GM21447 (cell line): ENCODE results near the gene FNDC8.
"Not testable (repeated sequence)": the region's sequence is repeated elsewhere in the genome, so short reads cannot be mapped to it uniquely, and the experiment has no call there.

Experiments
- ATAC-seq: cut with Tn5 transposase; IDR thresholded peaks from one replicate; pipeline ENCODE4 v1.9.1; 2021; ENCODE audit not compliant: unreplicated experiment

Gene FNDC8

DNA sequence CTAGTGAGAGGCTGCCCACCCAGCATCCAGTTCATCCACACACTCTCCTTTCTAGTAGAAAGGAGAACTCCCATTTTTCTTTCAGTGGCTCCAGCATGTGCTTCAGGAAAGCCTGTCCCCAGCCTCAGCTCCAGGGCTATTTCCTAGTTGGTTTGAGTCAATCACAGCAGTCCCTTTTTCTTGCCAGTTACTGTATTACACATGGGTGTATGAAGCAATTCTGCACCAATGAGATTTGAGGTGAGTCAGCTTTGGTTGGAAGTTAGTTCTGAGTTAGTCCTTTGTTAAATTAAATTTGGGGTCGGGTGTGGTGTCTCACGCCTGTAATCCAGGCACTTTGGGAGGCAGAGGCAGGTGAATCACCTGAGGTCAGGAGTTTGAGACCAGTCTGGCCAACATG, 26.5 kb upstream of the FNDC8 start:
- no peak for ATAC-seq

DNA sequence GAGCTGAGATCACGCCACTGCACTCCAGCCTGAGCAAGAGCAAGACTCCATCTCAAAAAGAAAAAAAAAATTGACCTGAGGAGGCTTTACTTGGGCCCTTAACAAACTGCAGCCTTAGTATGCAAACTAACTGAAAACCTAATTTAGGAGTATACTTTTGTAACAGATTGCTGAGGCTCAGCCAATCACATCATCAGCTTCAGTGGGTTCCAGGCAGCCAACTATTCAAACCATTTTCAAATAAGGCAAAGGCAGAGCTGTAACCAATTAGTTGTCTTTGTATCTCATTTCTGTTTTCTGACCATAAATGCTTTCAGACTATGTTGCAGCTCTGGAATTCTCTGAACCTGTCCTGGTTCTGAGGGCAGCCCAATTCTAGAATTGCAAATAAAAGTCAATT, 25.7 kb upstream of the FNDC8 start:
- no peak for ATAC-seq

DNA sequence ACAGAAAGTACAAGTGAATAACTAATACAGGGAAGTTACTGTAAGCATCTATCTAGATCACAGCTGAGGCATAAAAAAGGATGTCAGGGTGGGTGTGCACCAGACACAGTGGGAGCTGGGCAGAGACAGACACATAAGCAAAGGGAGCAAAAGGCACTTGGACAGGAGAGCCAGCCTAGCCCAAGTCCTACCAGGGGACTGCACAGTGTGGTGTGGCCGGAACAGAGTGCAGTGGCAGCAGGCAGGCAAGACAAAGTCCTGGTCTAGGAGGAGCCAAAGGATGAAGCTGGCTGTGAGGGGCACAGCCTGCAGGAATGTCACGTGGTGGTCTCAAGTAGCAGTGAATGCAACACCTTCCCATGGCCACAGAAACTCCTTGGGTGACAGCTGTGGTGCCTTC, 23.6 kb upstream of the FNDC8 start:
- no peak for ATAC-seq

DNA sequence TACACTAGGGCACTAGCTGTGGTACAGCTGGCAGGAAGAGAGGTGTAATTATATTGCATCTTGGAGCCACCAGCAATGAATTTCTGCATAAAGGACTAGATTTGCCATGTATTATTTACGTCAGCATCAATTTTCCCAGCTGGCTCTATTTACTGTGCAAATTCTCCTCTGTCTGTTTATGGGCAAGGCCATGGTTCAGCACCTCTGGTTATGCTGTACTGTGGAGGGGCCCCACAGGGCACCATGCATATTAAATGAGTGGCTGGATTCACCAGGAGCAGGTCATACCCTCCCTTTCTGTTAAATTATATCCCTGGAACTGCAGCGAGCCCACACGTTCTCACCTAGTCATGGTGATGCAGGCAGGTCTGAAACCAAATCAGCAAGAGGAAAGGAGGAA, 21.5 kb upstream of the FNDC8 start:
- no peak for ATAC-seq

DNA sequence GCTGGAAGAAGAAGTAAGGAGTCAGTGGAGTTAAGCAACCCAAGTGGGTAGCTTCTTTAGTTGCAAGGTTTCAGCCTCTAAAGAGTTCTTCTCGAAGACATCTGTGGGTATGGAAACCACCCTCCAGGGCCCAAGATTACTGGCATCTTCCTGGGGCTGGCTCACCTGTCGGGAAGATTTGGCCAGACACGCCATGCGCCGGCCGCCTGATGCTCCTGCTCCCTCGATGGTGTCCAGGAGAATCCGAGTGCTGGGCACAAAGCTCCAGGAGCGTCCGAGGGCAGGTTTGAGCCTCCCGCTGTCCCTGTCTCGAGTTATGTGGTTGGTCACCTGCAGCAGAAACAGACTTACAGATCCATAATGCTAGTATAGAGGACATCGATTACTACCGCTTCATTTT, 20.4 kb upstream of the FNDC8 start:
- no peak for ATAC-seq

DNA sequence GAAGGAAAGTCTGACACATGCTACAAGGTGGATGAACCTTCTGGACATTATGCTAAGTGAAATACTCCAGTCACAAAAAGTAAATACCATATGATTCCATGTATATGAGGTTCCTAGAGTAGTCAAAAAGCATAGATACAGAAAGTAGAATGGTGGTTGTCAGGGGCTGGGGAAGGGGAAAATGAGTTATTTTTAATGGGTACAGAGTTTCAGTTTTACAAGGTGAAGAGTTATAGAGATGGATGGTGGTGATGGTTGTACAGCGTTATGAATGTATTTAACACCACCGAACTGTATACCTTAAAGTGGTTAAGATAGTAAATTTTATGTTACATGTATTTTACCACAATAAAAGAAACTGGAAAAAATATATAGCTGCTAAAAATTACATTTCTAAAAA, 19.7 kb upstream of the FNDC8 start:
- no peak for ATAC-seq

DNA sequence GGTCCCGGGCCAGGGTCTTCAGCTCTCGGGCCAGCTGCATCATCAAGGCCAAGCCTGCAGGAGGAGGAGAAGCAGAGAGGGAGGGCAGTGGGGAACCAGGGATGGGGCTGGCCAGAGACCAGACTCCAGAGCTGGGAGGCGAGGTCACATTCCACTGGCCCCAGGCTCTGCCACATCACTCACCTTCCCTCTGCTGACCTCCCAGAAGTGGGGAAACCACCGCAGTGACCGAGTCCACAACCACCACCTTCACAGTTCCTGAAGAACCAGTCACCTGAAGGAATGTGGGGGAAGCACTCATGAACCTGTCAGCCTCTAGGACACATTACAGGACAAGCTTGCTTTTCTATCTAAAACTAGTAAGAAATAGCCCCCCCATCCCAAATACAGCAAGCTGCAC, 18.1 kb upstream of the FNDC8 start:
- ATAC-seq: no peak

DNA sequence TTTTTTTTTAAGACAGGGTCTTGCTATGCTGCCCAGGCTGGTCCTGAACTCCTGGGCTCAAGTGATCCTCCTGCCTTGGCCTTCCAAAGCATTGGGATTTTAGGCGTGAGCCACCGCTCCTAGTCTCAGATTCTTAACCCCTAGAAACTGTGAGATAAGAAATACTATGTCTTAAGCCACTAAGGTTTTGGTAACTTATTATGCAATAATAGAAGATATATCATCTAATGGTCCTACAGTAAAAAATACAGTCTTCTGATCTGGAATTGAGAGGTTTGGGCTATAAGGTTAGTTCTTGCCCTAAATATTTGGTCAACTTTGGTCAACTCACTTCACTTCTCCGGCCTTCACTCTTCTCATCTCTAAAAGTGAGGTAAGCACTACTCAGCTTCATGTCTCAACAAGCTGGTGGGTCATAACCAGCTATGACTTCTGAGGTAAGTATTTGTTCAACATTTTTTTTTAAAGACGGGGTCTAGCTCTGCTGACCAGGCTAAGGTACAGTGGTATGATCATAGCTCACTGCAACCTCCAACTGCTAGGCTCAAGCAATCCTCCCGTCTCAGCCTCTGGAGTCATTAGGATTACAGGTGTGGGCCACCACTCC, 16.5 kb upstream of the FNDC8 start:
- ATAC-seq: no peak

DNA sequence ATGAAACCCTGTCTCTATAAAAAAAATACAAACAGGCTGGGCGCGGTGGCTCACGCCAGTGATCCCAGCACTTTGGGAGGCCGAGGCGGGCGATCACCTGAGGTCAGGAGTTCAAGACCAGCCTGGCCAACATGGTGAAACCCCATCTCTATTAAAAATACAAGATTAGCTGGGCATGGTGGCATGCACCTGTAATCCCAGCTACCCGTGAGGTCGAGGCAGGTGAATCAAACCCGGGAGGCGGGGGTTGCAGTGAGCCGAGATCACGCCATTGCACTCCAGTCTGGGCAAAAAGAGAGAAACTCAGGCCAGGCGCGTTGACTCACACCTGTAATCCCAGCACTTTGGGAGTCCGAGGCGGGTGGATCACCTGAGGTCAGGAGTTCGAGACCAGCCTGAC, 10.6 kb upstream of the FNDC8 start:
- ATAC-seq: not testable (repeated sequence)

DNA sequence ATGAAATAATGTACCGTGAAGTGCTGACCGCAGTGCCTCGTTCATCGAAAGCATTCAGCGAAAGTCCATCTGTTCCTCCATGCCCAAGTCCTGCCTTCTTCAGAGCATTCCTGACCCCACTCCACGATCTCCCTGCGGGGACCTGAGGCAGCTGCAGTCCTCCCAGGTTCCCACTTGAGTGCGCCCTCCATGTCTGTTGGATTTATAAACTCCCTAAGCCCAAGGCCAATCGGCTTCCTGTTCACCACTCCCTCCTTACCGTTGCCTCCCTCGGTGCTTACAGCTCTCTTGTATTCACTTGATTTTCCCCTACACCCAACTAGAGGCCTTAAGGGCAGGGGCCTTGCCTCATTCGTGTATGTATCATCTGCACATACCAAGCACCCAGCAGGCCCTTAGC, 4.6 kb upstream of the FNDC8 start:
- no peak for ATAC-seq

DNA sequence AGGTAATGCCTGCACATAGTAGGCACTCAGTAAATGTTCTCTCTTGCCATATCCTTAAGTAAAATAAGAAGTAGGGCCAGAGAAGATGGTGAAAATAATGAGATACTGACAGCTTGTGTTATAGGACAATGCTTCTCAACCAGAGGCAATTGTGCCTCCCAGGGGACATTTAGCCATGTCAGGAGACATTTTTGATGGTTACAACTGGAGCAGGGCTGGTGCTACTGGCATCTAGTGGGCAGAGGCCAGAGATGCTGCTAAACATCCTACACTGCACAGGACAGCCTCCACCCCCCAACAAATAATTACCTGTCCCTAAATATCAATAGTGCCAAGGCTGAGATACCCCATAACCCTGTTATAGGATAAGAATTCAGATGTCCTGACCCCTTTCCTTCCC, 3.4 kb upstream of the FNDC8 start:
- ATAC-seq: no peak

DNA sequence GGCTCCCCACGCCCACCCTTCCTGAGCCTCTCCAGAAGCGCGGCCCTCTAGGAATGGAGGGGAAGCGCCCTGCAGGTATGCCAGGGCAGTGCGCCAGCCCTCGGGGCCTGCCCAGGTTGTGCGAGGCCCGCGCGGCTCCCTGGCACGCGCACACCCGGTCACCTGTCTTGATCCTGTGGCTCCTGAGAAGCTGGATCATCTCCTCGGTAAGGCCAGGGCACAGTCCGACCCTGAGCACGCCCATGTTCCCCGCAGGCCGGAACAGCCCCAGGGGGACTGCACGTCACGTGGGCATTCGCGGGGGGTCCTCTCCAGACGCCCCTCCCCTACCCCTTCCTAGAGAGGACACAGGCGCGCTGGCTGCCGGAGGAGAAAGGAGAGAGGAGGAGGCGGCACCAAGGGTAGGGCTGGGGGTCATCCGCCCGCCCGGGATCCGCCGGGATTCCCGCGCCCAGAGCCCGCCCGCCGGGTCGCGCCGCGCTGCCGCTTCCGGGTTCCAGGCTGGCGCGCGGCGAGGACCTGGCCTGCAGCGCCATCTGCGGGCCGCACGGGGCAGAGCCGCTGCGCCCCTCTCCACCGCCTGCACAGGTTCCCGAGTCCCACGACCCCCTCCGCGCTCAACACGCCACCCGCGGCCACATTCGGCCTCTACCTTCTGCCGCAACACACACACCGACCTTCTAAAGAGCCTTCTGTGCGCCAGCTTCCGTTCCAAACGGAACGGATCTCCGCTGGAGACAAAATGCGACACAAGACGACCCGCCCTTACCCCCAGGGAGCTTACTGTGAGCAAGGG, 1.8 kb upstream of the FNDC8 start, which contains the start of gene RAD51D:
Gene RAD51D, minus strand, starts transcription at position 491 of the 796 bp plus-strand sequence. Its CDS starts 247 bp downstream, at position 244.
- peak; percentile 50 for ATAC-seq

DNA sequence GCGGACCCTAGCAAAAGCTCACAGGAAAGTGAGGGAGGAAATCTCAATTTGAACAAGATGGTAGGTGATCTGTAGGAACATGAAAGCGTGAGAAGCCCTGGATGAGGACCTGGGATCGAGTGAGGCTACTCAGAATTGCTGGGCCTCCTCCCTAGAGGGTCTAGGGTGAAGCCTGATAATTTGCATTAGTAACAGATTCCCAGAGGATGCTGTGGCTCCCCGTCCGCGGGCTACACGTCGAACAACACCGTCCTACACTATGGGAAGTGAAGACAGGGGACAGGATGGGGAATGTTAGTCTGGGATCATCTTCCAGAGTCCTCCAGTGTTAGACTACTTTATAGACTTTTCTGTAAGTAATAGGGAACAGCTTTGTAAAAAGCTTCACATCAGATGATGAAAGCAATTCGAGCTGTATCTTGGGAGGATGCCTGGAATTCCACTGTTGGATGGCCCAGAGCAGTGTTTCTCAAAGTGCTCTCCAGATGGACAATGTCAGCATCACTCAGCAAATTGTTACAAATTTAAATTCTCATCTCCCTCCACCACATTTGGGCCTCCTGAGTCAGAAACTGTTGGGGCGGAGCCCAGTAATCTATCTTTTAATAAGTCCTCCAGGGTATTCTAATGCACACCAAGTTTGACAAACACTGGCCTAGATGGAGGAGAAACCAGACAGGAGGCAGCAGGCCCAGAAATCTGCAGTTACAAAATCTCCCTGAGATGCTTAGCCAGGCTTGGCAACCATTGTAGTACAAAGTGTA, 6.5 kb downstream of the FNDC8 start:
- no peak for ATAC-seq

DNA sequence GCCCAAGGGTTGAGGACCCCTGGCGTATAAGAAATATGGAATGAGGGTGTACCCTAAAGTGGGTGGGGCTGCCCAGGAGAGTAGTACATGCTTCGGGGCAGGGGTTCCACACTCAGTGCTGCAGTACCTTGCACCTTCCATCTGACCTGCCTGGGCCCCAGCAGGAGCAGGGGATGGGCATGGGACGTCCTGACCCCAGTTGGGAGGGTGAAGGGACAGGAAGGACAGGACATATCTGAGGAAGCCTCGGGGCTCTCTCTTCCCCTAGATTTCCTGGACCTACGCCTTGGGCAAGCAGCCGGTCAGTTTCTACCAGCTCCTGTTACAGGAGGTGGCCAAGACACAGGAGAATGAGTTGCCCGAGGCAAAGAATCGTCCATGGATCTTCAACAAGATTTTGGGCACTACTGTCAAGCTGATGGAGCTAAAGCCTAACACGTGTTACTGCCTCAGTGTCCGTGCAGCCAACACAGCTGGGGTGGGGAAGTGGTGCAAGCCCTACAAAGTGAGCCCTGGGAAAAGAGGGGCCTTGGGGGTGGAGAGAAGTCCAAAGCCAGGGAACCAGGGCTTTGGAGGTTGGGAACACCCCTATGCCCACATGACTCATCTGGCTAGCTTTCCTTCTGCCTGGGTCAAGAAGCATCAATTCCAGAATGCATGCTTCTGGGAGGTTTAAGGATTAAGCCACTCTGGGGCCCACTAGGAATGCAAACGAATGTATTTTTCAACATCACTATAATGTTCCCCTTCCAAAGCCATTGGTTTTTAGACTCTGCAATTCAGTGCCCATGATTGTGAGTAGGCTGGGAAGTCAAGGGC, 7.9 kb downstream of the FNDC8 start:
- no peak for ATAC-seq

DNA sequence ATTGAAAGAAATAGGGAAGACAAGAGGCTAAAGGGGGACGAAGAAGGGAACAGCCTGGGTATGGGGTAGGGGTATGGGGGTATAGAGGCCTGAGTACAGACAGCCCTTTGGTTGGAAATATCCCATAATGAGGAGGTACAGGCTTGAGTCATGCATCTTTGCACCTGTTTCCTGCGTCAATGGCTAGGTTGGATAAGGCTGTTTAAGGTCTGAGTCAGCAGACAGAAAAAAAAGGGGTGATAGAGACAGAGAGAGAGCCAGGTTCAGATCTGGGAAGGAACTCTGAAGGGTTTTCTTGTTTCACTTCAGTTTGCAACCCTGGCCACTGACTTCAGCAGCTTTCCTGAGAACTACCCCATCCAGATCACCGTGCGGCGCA, 8.5 kb downstream of the FNDC8 start:
- ATAC-seq: no peak

DNA sequence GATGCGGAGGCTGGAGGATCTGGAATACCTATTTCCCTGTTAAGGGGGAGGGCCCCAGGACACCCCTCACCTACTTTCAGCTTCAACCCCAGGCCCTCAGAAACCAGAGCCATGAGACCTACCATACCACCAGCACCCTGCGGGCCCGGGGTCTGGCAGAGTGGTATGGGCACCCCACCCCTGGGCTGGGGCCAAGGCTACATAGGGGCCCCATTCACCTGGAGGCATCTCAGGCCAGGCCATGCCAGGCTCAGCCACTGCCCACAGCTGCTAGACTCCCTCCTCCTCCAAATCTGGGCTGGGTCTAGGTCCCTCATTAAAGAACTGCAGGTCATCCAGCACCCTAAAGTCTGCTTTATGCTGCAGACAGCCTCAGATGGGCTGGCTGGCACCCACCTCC, 9.0 kb downstream of the FNDC8 start:
- no peak for ATAC-seq

DNA sequence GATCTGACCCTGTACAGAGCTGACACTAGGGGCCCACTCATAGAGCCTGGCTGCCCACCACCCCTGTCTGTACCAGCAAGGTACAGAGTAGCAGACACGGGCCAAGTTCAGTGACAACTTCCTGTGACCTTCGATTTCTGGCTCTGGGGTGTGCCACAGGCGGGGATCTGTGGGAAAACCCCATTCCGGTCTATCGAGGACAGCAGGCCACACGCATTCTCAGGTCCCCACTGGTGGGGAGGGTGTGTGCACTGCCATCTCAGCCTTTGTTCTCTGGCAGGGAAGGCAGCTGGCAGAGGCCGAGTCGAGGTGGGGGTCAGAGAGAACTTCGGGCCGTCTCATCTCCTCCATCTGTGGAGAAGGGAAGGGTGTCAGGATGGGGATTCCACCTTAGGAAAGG, 10.7 kb downstream of the FNDC8 start:
- ATAC-seq: no peak

DNA sequence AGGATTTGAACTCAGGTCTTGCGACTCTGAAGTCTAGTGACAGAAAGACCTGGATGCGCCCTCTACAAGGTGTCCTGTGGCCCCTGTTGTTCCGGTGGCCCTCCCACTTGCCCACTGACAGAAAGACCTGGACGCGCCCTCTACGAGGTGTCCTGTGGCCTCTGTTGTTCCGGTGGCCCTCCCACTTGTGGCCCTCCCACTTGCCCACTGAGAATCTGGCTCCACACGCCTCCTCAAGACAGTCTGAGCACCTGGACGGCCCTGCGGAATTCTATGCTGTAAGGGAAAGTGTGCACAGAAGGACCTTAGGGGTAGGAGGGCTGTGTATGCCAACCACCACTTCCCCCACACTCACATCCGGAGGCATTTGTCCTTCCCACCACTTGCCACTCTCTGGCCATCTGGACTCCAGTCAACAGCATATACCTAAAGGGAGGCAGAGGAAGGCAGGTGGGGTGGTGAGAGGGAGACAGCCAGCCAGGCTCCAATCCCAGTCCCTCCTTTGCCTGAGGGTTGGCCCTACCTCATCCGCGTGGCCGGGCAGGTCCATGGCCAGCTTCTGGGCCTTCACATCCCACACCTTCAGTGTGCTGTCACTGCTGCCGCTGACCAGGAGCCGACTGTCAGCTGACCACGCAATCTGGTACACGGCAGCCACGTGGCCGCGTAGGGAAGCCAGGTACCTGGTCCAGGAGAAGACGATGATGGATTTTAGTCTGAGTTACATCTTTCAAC, 11.6 kb downstream of the FNDC8 start:
- ATAC-seq: no peak

DNA sequence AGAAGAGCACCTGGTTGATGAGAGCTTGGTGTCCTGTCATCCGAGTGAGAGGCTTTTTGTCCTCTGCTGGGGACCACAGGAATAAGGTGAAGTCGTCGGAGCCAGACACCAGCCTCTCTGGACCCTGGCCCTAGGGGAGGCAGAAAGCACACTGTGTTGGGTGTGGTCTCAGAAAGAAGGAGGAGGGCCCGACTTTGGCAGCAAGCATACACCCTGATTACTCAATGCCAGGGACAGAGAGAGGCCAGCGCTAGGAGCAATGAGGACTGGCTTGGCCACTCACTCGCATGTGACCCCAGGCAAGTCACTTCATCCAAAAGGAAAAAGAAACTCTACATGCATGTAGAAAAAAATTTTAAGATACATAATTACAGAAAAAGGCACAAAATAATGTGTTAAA, 13.9 kb downstream of the FNDC8 start:
- ATAC-seq: no peak

DNA sequence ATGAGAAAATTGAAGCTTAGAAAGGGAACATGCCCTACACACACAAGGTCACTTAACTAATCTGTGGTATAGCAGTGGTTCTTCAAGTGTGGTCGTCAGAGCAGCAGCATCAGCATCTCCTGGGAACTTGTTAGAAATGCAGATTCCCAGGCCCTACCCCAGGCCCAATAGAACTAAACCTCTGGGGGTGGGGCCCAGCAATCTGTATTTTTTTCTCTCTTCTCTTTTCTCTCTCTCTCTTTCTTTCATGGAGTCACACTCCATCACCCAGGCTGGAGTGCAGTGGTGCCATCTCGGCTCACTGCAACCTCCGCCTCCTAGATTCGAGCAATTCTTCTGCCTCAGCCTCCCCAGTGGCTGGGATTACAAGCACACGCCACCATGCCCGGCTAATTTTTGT, 16.8 kb downstream of the FNDC8 start:
- ATAC-seq: no peak
